ENCODE measurements around the gene ESPNL. TPM values are rescaled to one million over a fixed set of nuclear protein-coding genes. Genes with fewer than 3 reads are reported as not detected.

Gene ESPNL
- total and polyA plus RNA-seq, 2 of the 4 experiments (the other 2 are of a cell fraction), result 2.0 TPM

DNA sequence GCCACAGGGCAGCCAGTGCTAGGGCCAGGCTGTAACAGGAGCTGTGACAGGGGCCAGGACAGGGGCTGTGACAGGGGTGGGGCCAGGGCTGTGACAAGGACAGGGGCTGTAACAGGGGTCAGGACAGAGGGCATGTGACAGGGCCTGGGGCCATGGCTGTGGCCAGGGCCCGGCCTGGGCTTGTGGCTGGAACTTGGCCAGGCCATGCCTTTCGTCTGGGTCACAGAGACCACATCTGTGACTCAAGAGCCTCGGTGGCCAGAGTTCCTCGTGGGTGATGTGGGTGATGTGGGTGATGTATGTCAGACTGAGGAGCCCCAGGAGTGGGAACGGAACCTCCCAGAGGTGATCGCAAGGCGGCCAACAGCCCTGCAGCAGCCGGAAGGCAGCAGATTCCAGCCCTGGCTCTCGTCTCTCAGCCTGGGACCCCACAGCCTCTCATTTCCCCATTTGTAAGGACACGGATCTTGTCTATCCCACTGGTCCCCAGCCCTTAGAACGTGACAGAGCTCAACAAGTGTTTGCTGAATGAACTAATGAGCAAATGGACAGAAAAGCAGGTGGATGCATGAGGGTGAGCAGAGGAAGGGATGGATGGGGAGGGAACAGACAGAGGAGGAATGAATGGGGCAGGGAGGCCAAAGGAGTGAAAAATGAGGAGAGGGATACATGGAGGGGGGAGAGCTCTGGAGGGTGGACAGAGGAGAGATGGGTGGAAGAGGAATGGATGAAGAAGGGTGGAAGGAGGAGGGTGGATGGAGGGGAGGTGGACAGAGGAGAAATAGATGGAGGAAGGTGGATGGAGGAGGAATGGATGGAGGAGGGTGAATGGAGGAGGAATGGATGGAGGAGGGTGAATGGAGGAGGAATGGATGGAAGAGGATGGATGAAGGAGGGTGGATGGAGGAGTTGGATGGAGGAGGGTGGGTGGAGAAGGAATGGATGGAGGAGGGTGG lies 17.3 kb downstream of the ESPNL start:
- Histone ChIP-seq H3K4me1 (ENCODE audit: control insufficient read depth, insufficient read depth, low read length) (peaks cover 4% of the 10 kb centered on the region; the same call in 1 of the 2 replicates), H3K9me1 (ENCODE audit: insufficient read depth, low read length) (no peaks in the 10 kb centered on the region), H3K23ac (ENCODE audit: low read depth, low read length) (no peak overlapping the region), H3K4me3 (ENCODE audit: insufficient read depth, low read depth, low read length) (no peak overlapping the region), H3K18ac (ENCODE audit: low read depth, low read length) (no peak overlapping the region), H3K4me2 (ENCODE audit: low read depth, low read length) (no peak overlapping the region), H3K27ac (ENCODE audit: insufficient read depth, low read length) (no peak overlapping the region), H2BK15ac (ENCODE audit: low read depth, low read length) (no peak overlapping the region), H2BK5ac (ENCODE audit: low read depth, low read length, poor library complexity, severe bottlenecking) (no peak overlapping the region), H3K9ac (ENCODE audit: low read depth, low read length) (no peak overlapping the region), H3K79me1 (ENCODE audit: low read depth in 1 of 2, low read length in 2 of 2) (no peaks in the 10 kb centered on the region), H3K27me3 (ENCODE audit: control insufficient read depth, insufficient read depth, low read length) (peaks cover 30% of the 10 kb centered on the region), H2BK20ac (ENCODE audit: low read depth, low read length) (no peak overlapping the region), H2BK120ac (ENCODE audit: low read depth, low read length) (0 out of 2 replicates have a peak overlapping the region, but pooled peaks have one; percentile 8), H4K5ac (ENCODE audit: low read depth, low read length) (no peak overlapping the region), H2AFZ (replicated peaks; ENCODE audit: low read length, poor library complexity) (peak overlapping the region; percentile 43), H3K14ac (replicated peaks; ENCODE audit: low read depth, low read length) (no peak overlapping the region; the same call in 1 of the 2 replicates), H3K36me3 (ENCODE audit: control insufficient read depth, insufficient read depth, low read length) (no peaks in the 10 kb centered on the region), H2AK5ac (ENCODE audit: low read depth, low read length) (no peak overlapping the region; the same call in 1 of the 2 replicates), H4K91ac (ENCODE audit: insufficient read depth, low read depth, low read length) (no peak overlapping the region), H4K8ac (ENCODE audit: low read depth in 2 of 2, low read length in 2 of 2) (no peak overlapping the region), H3K9me3 (ENCODE audit: control insufficient read depth, insufficient read depth, low read length) (peaks cover 12% of the 10 kb centered on the region), H4K20me1 (ENCODE audit: insufficient read depth, low read length) (no peaks in the 10 kb centered on the region), H3K56ac (ENCODE audit: extremely low read depth, insufficient read depth, low read length) (no peak overlapping the region), H2AK9ac (replicated peaks; ENCODE audit: low read depth, low read length, poor library complexity) (no peak overlapping the region), H3K4ac (ENCODE audit: low read depth, low read length) (no peak overlapping the region)
- ChIA-PET CTCF (no interaction called here), POLR2A (ENCODE audit: unreplicated experiment) (no interaction called here)
- in situ Hi-C loops (cut with MboI; ENCODE audit: low sequenced_read_pairs) (no loop called here), dilution Hi-C loops (cut with HindIII; ENCODE audit: low sequenced_read_pairs, unreplicated experiment) (no loop called here), intact Hi-C loops (cut with micrococcal nuclease) (no loop called here)
- ATAC-seq (ENCODE audit: low read depth) (no peak; the same call in 1 of the 2 replicates), DNase-seq (peak; percentile 26)
- BruUV-seq (replicated peaks), result no TSS peak
- TF ChIP-seq, protein P1, sequence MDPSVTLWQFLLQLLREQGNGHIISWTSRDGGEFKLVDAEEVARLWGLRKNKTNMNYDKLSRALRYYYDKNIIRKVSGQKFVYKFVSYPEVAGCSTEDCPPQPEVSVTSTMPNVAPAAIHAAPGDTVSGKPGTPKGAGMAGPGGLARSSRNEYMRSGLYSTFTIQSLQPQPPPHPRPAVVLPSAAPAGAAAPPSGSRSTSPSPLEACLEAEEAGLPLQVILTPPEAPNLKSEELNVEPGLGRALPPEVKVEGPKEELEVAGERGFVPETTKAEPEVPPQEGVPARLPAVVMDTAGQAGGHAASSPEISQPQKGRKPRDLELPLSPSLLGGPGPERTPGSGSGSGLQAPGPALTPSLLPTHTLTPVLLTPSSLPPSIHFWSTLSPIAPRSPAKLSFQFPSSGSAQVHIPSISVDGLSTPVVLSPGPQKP (IDR thresholded peaks at IDR 0.05; ENCODE audit: borderline replicate concordance, low read depth, low read length), result no peak
- TF ChIP-seq USF2 (IDR thresholded peaks at IDR 0.05; ENCODE audit: low read depth, low read length), result 0 out of 2 replicates have a peak, but pooled peaks have one; percentile 7
- 57% methylated on average over 6 of the region's 11 CpGs; no CpG with 5 or more reads in 1 of the 2 experiments for WGBS, 2 experiments (ENCODE audit: extremely low coverage in 2 of 2, insufficient read length in 1 of 2)

All from IMR-90 (cell line).